ENCODE measurements around the gene HEPACAM2.

The HEPACAM2 gene

GRCh38 chr7:93226310-93226709 is at the start of gene HEPACAM2:
TSS of gene HEPACAM2 (minus strand) at chr7:93226469.
- in situ Hi-C loops (cut with MboI; ENCODE audit: low sequenced_read_pairs), result no loop called here

- in situ Hi-C loops (cut with MboI; ENCODE audit: low sequenced_read_pairs), result no loop called here
Observed at GRCh38 chr7:93265220-93265619, 39.0 kb upstream of the HEPACAM2 start.

- in situ Hi-C loops (cut with MboI; ENCODE audit: low sequenced_read_pairs), result no loop called here
Observed at GRCh38 chr7:93262535-93262934, 36.3 kb upstream of the HEPACAM2 start.

GRCh38 chr7:93258661-93259060 is 32.4 kb upstream of the HEPACAM2 start:
- in situ Hi-C loops (cut with MboI; ENCODE audit: low sequenced_read_pairs), result no loop called here

GRCh38 chr7:93249491-93250148 is 23.4 kb upstream of the HEPACAM2 start:
- in situ Hi-C loops (cut with MboI; ENCODE audit: low sequenced_read_pairs), result no loop called here

- in situ Hi-C loops (cut with MboI; ENCODE audit: low sequenced_read_pairs), result no loop called here
Observed at GRCh38 chr7:93245525-93246432, 19.5 kb upstream of the HEPACAM2 start.

- in situ Hi-C loops (cut with MboI; ENCODE audit: low sequenced_read_pairs), result no loop called here
Observed at GRCh38 chr7:93242106-93242505, 15.8 kb upstream of the HEPACAM2 start.

- in situ Hi-C loops (cut with MboI; ENCODE audit: low sequenced_read_pairs), result no loop called here
Observed at GRCh38 chr7:93239824-93240223, 13.6 kb upstream of the HEPACAM2 start.

- in situ Hi-C loops (cut with MboI; ENCODE audit: low sequenced_read_pairs), result no loop called here
Observed at GRCh38 chr7:93238748-93239147, 12.5 kb upstream of the HEPACAM2 start.

- in situ Hi-C loops (cut with MboI; ENCODE audit: low sequenced_read_pairs), result no loop called here
Observed at GRCh38 chr7:93238131-93238530, 11.9 kb upstream of the HEPACAM2 start.

GRCh38 chr7:93235541-93235940 is 9.3 kb upstream of the HEPACAM2 start:
- in situ Hi-C loops (cut with MboI; ENCODE audit: low sequenced_read_pairs), result no loop called here

- in situ Hi-C loops (cut with MboI; ENCODE audit: low sequenced_read_pairs), result no loop called here
Observed at GRCh38 chr7:93232673-93233018, 6.4 kb upstream of the HEPACAM2 start.

GRCh38 chr7:93231799-93232672 is 5.8 kb upstream of the HEPACAM2 start, which contains the start of gene VPS50:
TSS of gene VPS50 (plus strand) at chr7:93232366. CDS start at chr7:93232468, 102 bp downstream.
- in situ Hi-C loops (cut with MboI; ENCODE audit: low sequenced_read_pairs), result no loop called here

- in situ Hi-C loops (cut with MboI; ENCODE audit: low sequenced_read_pairs), result no loop called here
Observed at GRCh38 chr7:93231259-93231658, 5.0 kb upstream of the HEPACAM2 start.

- in situ Hi-C loops (cut with MboI; ENCODE audit: low sequenced_read_pairs), result no loop called here
Observed at GRCh38 chr7:93228302-93228701, 2.0 kb upstream of the HEPACAM2 start.

- in situ Hi-C loops (cut with MboI; ENCODE audit: low sequenced_read_pairs), result no loop called here
Observed at GRCh38 chr7:93219868-93220267, 6.4 kb downstream of the HEPACAM2 start.

- in situ Hi-C loops (cut with MboI; ENCODE audit: low sequenced_read_pairs), result no loop called here
Observed at GRCh38 chr7:93218997-93219827, 7.1 kb downstream of the HEPACAM2 start.

GRCh38 chr7:93212881-93213280 is 13.4 kb downstream of the HEPACAM2 start:
- in situ Hi-C loops (cut with MboI; ENCODE audit: low sequenced_read_pairs), result no loop called here

GRCh38 chr7:93211228-93211818 is 14.9 kb downstream of the HEPACAM2 start:
- in situ Hi-C loops (cut with MboI; ENCODE audit: low sequenced_read_pairs), result no loop called here

GRCh38 chr7:93205046-93205445 is 21.2 kb downstream of the HEPACAM2 start:
- in situ Hi-C loops (cut with MboI; ENCODE audit: low sequenced_read_pairs), result no loop called here

Measured in hTERT RPE-1 (cell line).